Bladder microvascular endothelial cell (primary cell): ENCODE measurements around the gene TEAD2. TPM values are rescaled to one million over a fixed set of nuclear protein-coding genes. Genes with fewer than 3 reads are reported as not detected.

Experiments
- total RNA-seq: library from RNA; depleted of rRNA; stranded (reverse); fragments of >200 nt; gene quantifications from 2 replicates; pipeline ENCODE4 v1.2.3, GENCODE V29; 2014

The TEAD2 gene
- total RNA-seq = 35.9 and 51.0 TPM in 2 replicates

GRCh38 chr19:49362048-49362928 lies at the start of gene TEAD2:
Gene TEAD2 (minus strand): TSS chr19:49362416. CDS start chr19:49360075, 2,341 bp downstream.

DNA sequence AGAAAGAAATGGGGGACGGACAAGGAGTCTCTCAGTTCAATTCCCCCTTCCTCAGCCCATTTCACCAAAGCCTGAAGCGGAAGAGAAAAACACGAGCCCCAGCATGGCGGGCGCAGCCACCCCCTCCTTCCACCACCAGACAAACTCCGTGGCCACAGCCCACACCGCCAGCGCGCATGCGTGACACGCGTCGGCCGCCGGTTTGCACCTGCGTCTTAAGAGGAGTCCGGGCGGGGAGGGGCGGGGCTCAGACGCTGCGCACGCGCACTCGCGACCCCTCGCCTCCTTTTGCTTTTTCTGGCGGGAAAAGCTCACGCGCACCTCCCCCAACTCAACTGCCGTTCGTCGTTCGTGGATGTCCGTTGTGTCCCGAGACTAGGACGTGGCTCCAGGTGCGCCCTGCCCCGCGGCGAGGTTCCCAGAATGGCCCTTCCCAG lies 25.7 kb upstream of the TEAD2 start, which contains the start of gene KASH5:
Gene KASH5 (plus strand): TSS at position 314 of the 437 bp plus-strand sequence. CDS start 2,635 bp downstream, outside the sequence.

DNA sequence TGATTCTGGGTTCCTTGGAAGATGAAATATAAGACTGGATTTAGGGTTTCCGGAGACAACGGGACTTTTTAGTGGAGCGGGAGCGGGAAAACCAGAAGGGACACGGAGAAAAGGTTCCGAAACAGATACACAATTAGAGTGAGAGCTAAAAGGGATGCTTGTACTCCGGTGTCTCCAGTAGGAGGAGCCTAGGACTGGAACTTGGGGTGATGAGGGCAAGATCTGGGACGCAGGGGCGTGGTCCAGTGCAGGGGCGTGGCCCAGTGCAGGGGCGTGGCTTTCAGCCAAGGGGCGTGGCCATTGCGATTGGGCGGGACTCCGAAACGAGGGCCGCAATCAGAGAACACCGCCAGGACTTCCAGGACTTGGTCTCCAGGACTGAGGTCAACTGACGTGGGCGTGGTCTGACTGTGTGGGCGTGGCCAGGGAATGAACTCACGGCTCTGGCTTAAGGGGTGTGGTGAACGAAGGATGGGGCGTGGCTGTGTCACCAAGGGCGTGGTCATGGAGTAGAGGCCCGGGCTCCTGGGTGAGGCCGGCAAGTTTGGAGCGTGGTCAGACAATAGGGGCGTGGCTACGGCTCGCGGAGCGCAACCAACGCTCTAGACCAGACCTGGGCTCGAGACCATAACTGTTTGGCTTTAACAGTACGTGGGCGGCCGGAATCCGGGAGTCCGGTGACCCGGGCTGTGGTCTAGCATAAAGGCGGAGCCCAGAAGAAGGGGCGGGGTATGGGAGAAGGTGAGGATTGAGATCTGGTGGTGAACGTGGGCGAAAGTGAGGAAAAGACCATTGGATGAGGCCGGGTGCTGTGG lies 1.3 kb upstream of the TEAD2 start, which contains the start of gene DKKL1:
Gene DKKL1 (plus strand): TSS at position 610 of the 815 bp plus-strand sequence. CDS start 122 bp downstream, at position 732.

DNA sequence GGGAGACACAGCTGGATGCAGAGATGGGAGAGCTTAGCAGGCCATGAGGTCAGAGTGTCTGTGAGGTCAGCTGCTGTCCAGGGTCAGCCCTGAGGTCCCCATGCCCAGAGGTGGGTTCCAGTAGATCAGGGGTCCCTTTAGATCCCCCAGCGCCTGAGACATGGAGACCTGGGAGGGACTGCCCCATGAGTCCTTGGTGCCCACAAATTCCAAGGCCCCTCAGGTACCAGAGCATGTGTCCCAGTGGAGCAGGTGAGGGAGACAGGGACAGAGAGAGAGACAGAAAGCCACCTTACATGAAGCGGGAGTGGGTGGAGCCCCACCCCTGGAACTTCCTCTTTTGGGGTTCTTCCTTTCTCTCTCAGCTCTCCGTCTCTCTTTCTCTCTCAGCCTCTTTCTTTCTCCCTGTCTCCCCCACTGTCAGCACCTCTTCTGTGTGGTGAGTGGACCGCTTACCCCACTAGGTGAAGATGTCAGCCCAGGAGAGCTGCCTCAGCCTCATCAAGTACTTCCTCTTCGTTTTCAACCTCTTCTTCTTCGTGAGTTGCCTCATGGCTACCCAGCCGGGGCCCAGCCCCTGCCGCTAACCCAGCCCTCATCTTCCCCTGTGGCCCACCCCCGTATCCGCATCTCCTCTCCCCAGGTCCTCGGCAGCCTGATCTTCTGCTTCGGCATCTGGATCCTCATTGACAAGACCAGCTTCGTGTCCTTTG lies 27.0 kb downstream of the TEAD2 start, which contains the start of gene CD37:
Gene CD37 (plus strand): TSS at position 336 of the 713 bp plus-strand sequence. CDS start 135 bp downstream, at position 471.

GRCh38 chr19:49324801-49325576 lies 37.2 kb downstream of the TEAD2 start, which contains the start of gene SLC6A16:
Gene SLC6A16 (minus strand): TSS chr19:49325191. CDS start chr19:49311347, 13,844 bp downstream.

Other genes starting within 250 kb of the TEAD2 start
- gene LIN7B, start 248.0 kb downstream of the TEAD2 start, total RNA-seq = 1.4 and 1.5 TPM in 2 replicates
- 0.65 and 0.88 TPM in 2 replicates for gene C19orf73, start 243.3 kb downstream of the TEAD2 start, total RNA-seq
- gene PPFIA3, start 242.9 kb downstream of the TEAD2 start, total RNA-seq = 3.4 and 3.9 TPM in 2 replicates
- 0.06 TPM in 1 of 2 replicates, not detected in the other for gene HRC, start 207.0 kb downstream of the TEAD2 start, total RNA-seq
- gene TRPM4, start 204.6 kb downstream of the TEAD2 start, total RNA-seq = 19.8 and 24.1 TPM in 2 replicates
- gene SLC6A16, start 37.2 kb downstream of the TEAD2 start, total RNA-seq = under 0.01 and 0.63 TPM in 2 replicates
- not detected in 2 replicates for gene CD37, start 27.0 kb downstream of the TEAD2 start, total RNA-seq
- gene DKKL1, start 1.5 kb upstream of the TEAD2 start, total RNA-seq = 0.31 TPM in 1 of 2 replicates, not detected in the other
- gene KASH5, start 25.8 kb upstream of the TEAD2 start, total RNA-seq = not detected in 2 replicates
- not detected in 2 replicates for gene PTH2, start 61.0 kb upstream of the TEAD2 start, total RNA-seq
- gene GFY, start 63.0 kb upstream of the TEAD2 start, total RNA-seq = not detected in 2 replicates
- 0.16 and 0.19 TPM in 2 replicates for gene SLC17A7, start 79.1 kb upstream of the TEAD2 start, total RNA-seq
- 110 and 142 TPM in 2 replicates for gene PIH1D1, start 89.4 kb upstream of the TEAD2 start, total RNA-seq
- 30.3 and 50.7 TPM in 2 replicates for gene ALDH16A1, start 90.8 kb upstream of the TEAD2 start, total RNA-seq
- 1.3 and 2.0 TPM in 2 replicates for gene FLT3LG, start 111.8 kb upstream of the TEAD2 start, total RNA-seq
- 2,122 and 2,841 TPM in 2 replicates for gene RPL13A, start 125.2 kb upstream of the TEAD2 start, total RNA-seq
- 2,665 and 3,458 TPM in 2 replicates for gene RPS11, start 134.0 kb upstream of the TEAD2 start, total RNA-seq
- 60.9 and 92.8 TPM in 2 replicates for gene FCGRT, start 150.2 kb upstream of the TEAD2 start, total RNA-seq
- 10.5 and 15.2 TPM in 2 replicates for gene RCN3, start 165.6 kb upstream of the TEAD2 start, total RNA-seq
- 126 and 136 TPM in 2 replicates for gene NOSIP, start 218.1 kb upstream of the TEAD2 start, total RNA-seq
- gene PRRG2, start 218.9 kb upstream of the TEAD2 start, total RNA-seq = 2.6 and 3.7 TPM in 2 replicates
- 2.3 and 4.5 TPM in 2 replicates for gene PRR12, start 228.8 kb upstream of the TEAD2 start, total RNA-seq